H1 (cell line): ENCODE results near the gene ASXL3. TPM values are rescaled to one million over a fixed set of nuclear protein-coding genes. Genes with fewer than 3 reads are reported as not detected.

ENCODE experiments used
- CTCF ChIA-PET: fragments of 300-600 bp; sonication (Branson Sonifier 250); formaldehyde crosslinking; loops from one replicate; lab custom pipeline; 2021; ENCODE audit not compliant: partially characterized antibody; lab: Charles Lee
- POLR2A ChIA-PET: fragments of 300-600 bp; sonication (Branson Sonifier 250); formaldehyde crosslinking; loops from one replicate; lab custom pipeline; 2021; ENCODE audit warnings: inconsistent platforms; ENCODE audit not compliant: partially characterized antibody; lab: Charles Lee
- DNase-seq, 2 experiments: peaks; one replicate each; pipeline versions ENCODE4 v3.0.0 to v3.0.0-alpha.2; 2010 to 2022; ENCODE audit warnings: low spot score in 2 of 2, low read depth in 1 of 2, mixed read lengths in 1 of 2
- FAIRE-seq: peaks from 2 replicates; lab custom pipeline; 2011; peaks lifted over from hg19 to GRCh38; lab: Jason Lieb, UNC
- H2AFZ ChIP-seq: 2 replicates; pipeline ENCODE4 v1.8.1; 2012; ENCODE audit warnings: low read length, inconsistent platforms
- H2AK5ac ChIP-seq: 2 replicates; pipeline ENCODE4 v1.6.1; 2013; ENCODE audit warnings: low read depth, low read length
- H2BK120ac ChIP-seq: replicated peaks from 2 replicates; pipeline ENCODE3; 2013; ENCODE audit warnings: low read depth, low read length, inconsistent platforms
- H2BK12ac ChIP-seq: 2 replicates; pipeline ENCODE4 v1.6.1; 2013; ENCODE audit warnings: low read depth, low read length
- H2BK15ac ChIP-seq: 2 replicates; pipeline ENCODE4 v1.6.1; 2013; ENCODE audit warnings: low read length
- H2BK20ac ChIP-seq: 2 replicates; pipeline ENCODE4 v1.6.1; 2013; ENCODE audit warnings: low read length
- H2BK5ac ChIP-seq: 2 replicates; pipeline ENCODE4 v1.6.1; 2013; ENCODE audit warnings: low read depth, low read length
- H3K14ac ChIP-seq: 2 replicates; pipeline ENCODE4 v1.6.1; 2013; ENCODE audit warnings: inconsistent platforms; ENCODE audit not compliant: insufficient read length
- H3K18ac ChIP-seq: 2 replicates; pipeline ENCODE4 v1.6.1; 2013; ENCODE audit warnings: low read length; ENCODE audit errors: extremely low read depth
- H3K23ac ChIP-seq: 2 replicates; pipeline ENCODE4 v1.6.1; 2013; ENCODE audit warnings: inconsistent platforms; ENCODE audit not compliant: insufficient read length
- H3K23me2 ChIP-seq: 2 replicates; pipeline ENCODE4 v1.6.1; 2013; ENCODE audit warnings: low read depth, low read length
- H3K27ac ChIP-seq: 2 replicates; pipeline ENCODE4 v1.6.1; 2011; ENCODE audit warnings: low read depth, low read length, inconsistent platforms
- H3K27me3 ChIP-seq, 4 experiments: replicated peaks in 1 of 4; 1 replicate in 1 of 4; 2 replicates in 3 of 4; pipeline versions ENCODE4 v1.6.1 to v1.8.1; 2011 to 2013; ENCODE audit warnings: low read length in 3 of 4, mild to moderate bottlenecking in 3 of 4, inconsistent platforms in 2 of 4, mixed read lengths in 2 of 4, moderate library complexity in 1 of 4; ENCODE audit not compliant: control insufficient read depth in 3 of 4, insufficient read depth in 3 of 4; ENCODE audit errors: extremely low read depth in 1 of 4
- H3K36me3 ChIP-seq, 4 experiments: 2 replicates each; pipeline versions ENCODE4 v1.6.1 to v1.8.1; 2011 to 2013; ENCODE audit warnings: mild to moderate bottlenecking in 4 of 4, low read length in 3 of 4, moderate library complexity in 2 of 4, control low read depth in 1 of 4, inconsistent platforms in 1 of 4; ENCODE audit not compliant: insufficient read depth in 4 of 4, control insufficient read depth in 2 of 4
- H3K4ac ChIP-seq: replicated peaks from 2 replicates; pipeline ENCODE3; 2013; ENCODE audit warnings: low read length, low read depth, mixed read lengths, inconsistent platforms; ENCODE audit not compliant: insufficient read length
- H3K4me1 ChIP-seq, 4 experiments: replicated peaks in 1 of 4; 1 replicate in 1 of 4; 2 replicates in 3 of 4; pipeline versions ENCODE4 v1.6.1 to v1.8.1; 2011 to 2013; ENCODE audit warnings: low read length in 3 of 4, inconsistent platforms in 2 of 4, mixed read lengths in 1 of 4; ENCODE audit not compliant: insufficient read depth in 4 of 4, control insufficient read depth in 3 of 4
- H3K4me2 ChIP-seq, 2 experiments: 2 replicates each; pipeline versions ENCODE4 v1.6.1 to v1.8.1; 2011 to 2013; ENCODE audit warnings: low read depth in 2 of 2, low read length in 2 of 2, control low read depth in 1 of 2, inconsistent platforms in 1 of 2, mild to moderate bottlenecking in 1 of 2; ENCODE audit not compliant: insufficient read depth in 1 of 2
- H3K4me3 ChIP-seq, 4 experiments: fragments of 200-600, 300-600 bp in 1 of 4; sonication (generic), shearing (Covaris generic), sonication (Bioruptor Twin) in 1 of 4; 2 replicates each; pipeline versions ENCODE4 v1.5.1 to v1.8.1; 2011 to 2016; ENCODE audit warnings: low read length in 4 of 4, low read depth in 3 of 4, control low read depth in 2 of 4, inconsistent platforms in 2 of 4, mild to moderate bottlenecking in 2 of 4, mixed read lengths in 1 of 4, moderate library complexity in 1 of 4; ENCODE audit not compliant: insufficient read depth in 2 of 4; ENCODE audit errors: extremely low read depth in 1 of 4
- H3K56ac ChIP-seq: replicated peaks from 2 replicates; pipeline ENCODE3; 2013; ENCODE audit warnings: low read depth, mild to moderate bottlenecking, mixed read lengths, low read length, inconsistent platforms; ENCODE audit not compliant: insufficient read length
- H3K79me1 ChIP-seq: 2 replicates; pipeline ENCODE4 v1.6.1; 2013; ENCODE audit warnings: low read depth, low read length, control low read depth
- H3K79me2 ChIP-seq, 2 experiments: 2 replicates each; pipeline versions ENCODE4 v1.6.1 to v1.8.1; 2012 to 2013; ENCODE audit warnings: low read length in 2 of 2, mild to moderate bottlenecking in 2 of 2, inconsistent platforms in 1 of 2; ENCODE audit not compliant: insufficient read depth in 2 of 2, control insufficient read depth in 1 of 2
- H3K9ac ChIP-seq, 4 experiments: replicated peaks in 1 of 4; 1 replicate in 1 of 4; 2 replicates in 3 of 4; pipeline versions ENCODE4 v1.6.1 to v1.8.1; 2011 to 2013; ENCODE audit warnings: low read depth in 3 of 4, low read length in 3 of 4, control low read depth in 2 of 4, mild to moderate bottlenecking in 2 of 4, moderate library complexity in 2 of 4, inconsistent platforms in 1 of 4; ENCODE audit errors: extremely low read depth in 1 of 4
- H3K9me3 ChIP-seq, 2 experiments: 2 replicates each; pipeline versions ENCODE4 v1.6.1 to v1.8.1; 2012 to 2013; ENCODE audit warnings: mild to moderate bottlenecking in 2 of 2, moderate library complexity in 2 of 2, control low read depth in 1 of 2, inconsistent platforms in 1 of 2, low read depth in 1 of 2, low read length in 1 of 2, mixed read lengths in 1 of 2; ENCODE audit not compliant: insufficient read depth in 2 of 2
- H4K20me1 ChIP-seq, 2 experiments: replicated peaks in 1 of 2; 2 replicates each; pipeline versions ENCODE3 to v1.8.1; 2011 to 2013; ENCODE audit warnings: inconsistent platforms in 2 of 2, low read length in 2 of 2, mild to moderate bottlenecking in 1 of 2; ENCODE audit not compliant: insufficient read depth in 2 of 2, control insufficient read depth in 1 of 2
- H4K5ac ChIP-seq: 2 replicates; pipeline ENCODE4 v1.6.1; 2013; ENCODE audit warnings: low read length, low read depth, mixed read lengths, inconsistent platforms; ENCODE audit not compliant: insufficient read length
- H4K8ac ChIP-seq: 2 replicates; pipeline ENCODE4 v1.8.0; 2013; ENCODE audit warnings: mild to moderate bottlenecking, moderate library complexity, low read length, inconsistent platforms; ENCODE audit not compliant: insufficient read depth; ENCODE audit errors: extremely low read depth
- H4K91ac ChIP-seq: replicated peaks from 2 replicates; pipeline ENCODE3; 2013; ENCODE audit warnings: low read length, mixed read lengths, inconsistent platforms; ENCODE audit not compliant: insufficient read length
- BACH1 ChIP-seq: IDR thresholded peaks from 2 replicates; pipeline ENCODE4 v1.6.1; 2012; ENCODE audit warnings: low read length, improper control_type of control experiment
- BCL11A ChIP-seq, 2 experiments: IDR thresholded peaks; one replicate each; pipeline ENCODE4 v1.6.1; 2011; ENCODE audit warnings: low read depth in 2 of 2, low read length in 2 of 2, mild to moderate bottlenecking in 2 of 2
- CBX5 ChIP-seq: fragments of 300-800, 300-1000 bp; sonication (generic); IDR thresholded peaks from 2 replicates; pipeline ENCODE4 v1.7.1; 2016; ENCODE audit warnings: antibody characterized with exemption, low read length, low read depth
- CREB1 ChIP-seq: IDR thresholded peaks from 2 replicates; pipeline ENCODE4 v1.6.1; 2012; ENCODE audit warnings: inconsistent platforms
- EGR1 ChIP-seq: IDR thresholded peaks from 2 replicates; pipeline ENCODE4 v1.6.1; 2011; ENCODE audit warnings: low read depth, low read length, borderline replicate concordance
- EZH2 ChIP-seq: fragments of 200-600 bp; sonication (generic); IDR thresholded peaks from 2 replicates; pipeline ENCODE4 v1.7.1; 2012; ENCODE audit warnings: low read depth, mild to moderate bottlenecking, moderate library complexity, low read length, inconsistent platforms; ENCODE audit not compliant: severe bottlenecking
- NANOG ChIP-seq: IDR thresholded peaks from 2 replicates; pipeline ENCODE4 v1.6.1; 2011; ENCODE audit warnings: low read length, low read depth, mild to moderate bottlenecking, inconsistent platforms; ENCODE audit not compliant: insufficient read depth, poor library complexity, severe bottlenecking
- POLR2A ChIP-seq, 2 experiments: IDR thresholded peaks; 1 replicate in 1 of 2; 2 replicates in 1 of 2; pipeline ENCODE4 v1.6.1; 2011; ENCODE audit warnings: low read depth in 2 of 2, low read length in 2 of 2, mild to moderate bottlenecking in 2 of 2; ENCODE audit errors: control extremely low read depth in 1 of 2
- RAD21 ChIP-seq, 2 experiments: IDR thresholded peaks in 1 of 2; conservative IDR thresholded peaks in 1 of 2; 2 replicates each; pipeline ENCODE4 v1.6.1; 2011; ENCODE audit warnings: low read depth in 2 of 2, low read length in 2 of 2, improper control_type of control experiment in 1 of 2, inconsistent platforms in 1 of 2, mild to moderate bottlenecking in 1 of 2, moderate library complexity in 1 of 2
- SIX5 ChIP-seq: IDR thresholded peaks from 2 replicates; pipeline ENCODE4 v1.6.1; 2011; ENCODE audit warnings: mild to moderate bottlenecking, low read depth, low read length
- SP4 ChIP-seq: IDR thresholded peaks from 2 replicates; pipeline ENCODE4 v1.6.1; 2012; ENCODE audit warnings: low read length, inconsistent platforms
- TEAD4 ChIP-seq: IDR thresholded peaks from 2 replicates; pipeline ENCODE4 v1.6.1; 2012; ENCODE audit warnings: low read depth, low read length, inconsistent platforms, mixed read lengths
- WGBS, 2 experiments: shearing (Covaris generic) in 1 of 2; methylation state at CpG; one replicate each; pipeline versions ENCODE4 v1.1.6 to v1.1.7; 2013 to 2015; ENCODE audit warnings: low lambda C conversion rate in 2 of 2, mixed read lengths in 2 of 2, inconsistent platforms in 1 of 2, low coverage in 1 of 2, missing lambda C conversion rate in 1 of 2; ENCODE audit not compliant: insufficient replicate concordance in 2 of 2, insufficient coverage in 1 of 2, insufficient read length in 1 of 2; ENCODE audit errors: extremely low coverage in 1 of 2, missing lambda C conversion rate in 1 of 2; 5-methylcytosine and 5-hydroxymethylcytosine counted together
- polyA plus RNA-seq, 7 experiments: library from polyadenylated mRNA; depleted of rRNA in 3 of 7; stranded (reverse) in 5 of 7; unstranded in 2 of 7; fragments of >200 nt in 5 of 7; fragments of 200-250 nt in 2 of 7; gene quantifications; 1 replicate in 5 of 7; 2 replicates in 1 of 7; 4 replicates in 1 of 7; pipeline versions ENCODE4 v1.2.1 to v1.2.3, GENCODE V29; 2011 to 2013; ENCODE audit warnings: missing spikeins in 2 of 7, mixed read lengths in 2 of 7
- total RNA-seq: library from RNA; stranded (reverse); fragmentation: NEBNext Ultra II Directional; extraction: Animal tissue kit (Norgen Biotek cat#: 25700); gene quantifications from 2 replicates; pipeline ENCODE4 v1.2.1, GENCODE V29; 2021
- TF ChIP-seq, protein P1 (sequence below): IDR thresholded peaks from 2 replicates; pipeline ENCODE4 v1.6.1; 2012; ENCODE audit warnings: inconsistent platforms

Gene ASXL3
- total and polyA plus RNA-seq, 2 of the 8 experiments (the other 6 are each of a cell fraction or from before 2014, with no cell fraction given): 0.08 to 1.3 TPM

DNA sequence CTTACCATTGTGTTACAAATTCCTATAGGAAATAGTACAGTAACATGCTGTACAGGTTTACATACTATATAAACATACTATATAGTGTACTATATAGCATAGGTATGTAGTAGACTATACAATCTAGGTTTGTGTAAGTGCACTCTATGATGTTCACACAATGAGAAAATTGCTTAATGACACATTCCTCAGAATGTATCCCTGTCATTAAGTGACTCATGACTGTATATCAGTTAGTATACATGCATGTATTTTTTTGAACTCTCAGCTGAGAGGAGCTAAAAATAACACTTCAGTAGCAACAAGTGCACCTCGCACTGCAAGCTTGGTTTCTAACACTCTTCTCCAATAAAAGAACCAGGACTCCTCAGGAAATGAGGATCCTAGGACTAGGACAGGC, 19.5 kb upstream of the ASXL3 start:
- WGBS, 2 experiments: 100% methylated on average over 1 of the region's 1 CpG; no CpG with 5 or more reads in 1 of the 2 experiments
- Histone ChIP-seq H2AFZ (no peak overlapping the region), H2BK20ac (peak overlapping the region; percentile 76; the same call in 1 of the 2 replicates), H3K18ac (no peak overlapping the region), H3K4ac (no peak overlapping the region), H3K4me3 (no peak overlapping the region), H4K5ac (no peak overlapping the region), H3K23me2 (no peaks in the 10 kb centered on the region), H2BK12ac (no peak overlapping the region), H4K8ac (no peak overlapping the region), H3K27ac (no peak overlapping the region), H3K79me2 (no peaks in the 10 kb centered on the region), H3K9ac (no peak overlapping the region), H3K14ac (no peak overlapping the region), H2BK120ac (no peak overlapping the region), H2AK5ac (no peak overlapping the region), H3K36me3 (no peaks in the 10 kb centered on the region), H3K4me1 (0 out of 7 replicates have a peak, but pooled peaks cover 0 to 5% (median 1%) of the 10 kb centered on the region in 4 experiments), H3K79me1 (no peaks in the 10 kb centered on the region), H3K56ac (no peak overlapping the region), H3K9me3 (0 out of 4 replicates have a peak, but pooled peaks cover 0 to 1% of the 10 kb centered on the region in 2 experiments), H3K27me3 (no peaks in the 10 kb centered on the region), H4K20me1 (no peaks in the 10 kb centered on the region), H4K91ac (no peak overlapping the region), H2BK15ac (no peak overlapping the region), H2BK5ac (no peak overlapping the region), H3K23ac (no peak overlapping the region), H3K4me2 (no peak overlapping the region)
- DNase-seq (no peak), FAIRE-seq (no peak)
- CTCF ChIA-PET: no interaction called here
- POLR2A ChIA-PET: no interaction called here
- TF ChIP-seq CBX5 (no peak), SIX5 (no peak), RAD21 (IDR thresholded peaks at IDR 0.05 in 1 of 2, conservative IDR thresholded peaks at IDR 0.05 in 1 of 2; ENCODE audit: low read depth in 2 of 2, low read length in 2 of 2) (no peak), EZH2 (no peak), SP4 (no peak), BCL11A (IDR thresholded peaks at IDR 0.05; ENCODE audit: low read depth in 2 of 2, low read length in 2 of 2) (no peak), CREB1 (no peak), POLR2A (IDR thresholded peaks at IDR 0.05; ENCODE audit: control extremely low read depth in 1 of 2, low read depth in 2 of 2, low read length in 2 of 2) (no peak), BACH1 (no peak), NANOG (no peak), TEAD4 (no peak), EGR1 (no peak)
- TF ChIP-seq, protein P1, sequence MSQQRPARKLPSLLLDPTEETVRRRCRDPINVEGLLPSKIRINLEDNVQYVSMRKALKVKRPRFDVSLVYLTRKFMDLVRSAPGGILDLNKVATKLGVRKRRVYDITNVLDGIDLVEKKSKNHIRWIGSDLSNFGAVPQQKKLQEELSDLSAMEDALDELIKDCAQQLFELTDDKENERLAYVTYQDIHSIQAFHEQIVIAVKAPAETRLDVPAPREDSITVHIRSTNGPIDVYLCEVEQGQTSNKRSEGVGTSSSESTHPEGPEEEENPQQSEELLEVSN: no peak
